ENCODE results near the gene CSF3.

DNA sequence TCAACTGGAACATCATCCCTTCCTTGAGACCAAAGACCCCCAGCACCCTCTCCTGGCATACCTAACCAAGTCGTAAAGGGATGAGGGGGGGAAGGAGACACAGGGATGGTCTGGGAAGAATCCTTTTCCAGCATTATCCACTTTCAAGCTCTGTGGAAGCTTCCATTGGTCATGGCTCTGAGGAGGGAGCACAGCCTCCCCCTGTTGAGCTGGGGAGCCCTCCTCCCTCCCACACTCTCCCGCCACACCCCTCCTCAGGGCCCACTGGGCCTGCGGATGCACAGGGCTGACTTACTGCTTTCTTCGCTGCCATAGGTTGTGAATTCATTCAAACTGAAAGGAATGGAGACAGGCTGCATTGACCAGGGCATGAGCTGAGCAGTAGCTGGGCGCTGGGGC, 12.4 kb downstream of the CSF3 start:
- TF ChIP-seq ZNF274 (IDR thresholded peaks at IDR 0.05; ENCODE audit: low read depth, low read length) (no peak), SUZ12 (IDR thresholded peaks at IDR 0.05; ENCODE audit: extremely low read depth, insufficient read depth, insufficient read length) (no peak)

Data from NT2/D1 (cell line).